WTC11 (cell line): Measurements from ENCODE around the gene SRMS. TPM values are rescaled to one million over a fixed set of nuclear protein-coding genes. Genes with fewer than 3 reads are reported as not detected.

Experiments
- ATAC-seq: fragments of 200-7000 bp; cut with Tn5 transposase; 2 replicates; pipeline ENCODE4 v1.10.0; 2021; ENCODE audit warnings: mild to moderate bottlenecking, moderate library complexity
- Bru-seq: library from RNA; stranded (reverse); fragments of 400-500 nt; gene quantifications from one replicate; lab custom pipeline; 2021; lab: Mats Ljungman, UMichigan
- CTCF ChIA-PET: fragments of 300-600 bp; sonication (Branson Sonifier 250); formaldehyde crosslinking; loops from one replicate; lab custom pipeline; 2021; ENCODE audit warnings: antibody characterized with exemption; lab: Charles Lee
- POLR2A ChIA-PET: fragments of 350-600 bp; sonication (Branson Sonifier 250); formaldehyde crosslinking; loops from one replicate; lab custom pipeline; 2021; ENCODE audit warnings: antibody characterized with exemption; lab: Charles Lee
- DNase-seq: peaks from one replicate; pipeline ENCODE4 v3.0.0; 2021; ENCODE audit warnings: low spot score
- H3K27ac Mint-ChIP-seq: 2 replicates; pipeline ENCODE4 v1.8.0; 2021; ENCODE audit warnings: mixed read lengths
- H3K27me3 Mint-ChIP-seq: 2 replicates; pipeline ENCODE4 v1.8.0; 2021; ENCODE audit warnings: low read depth, mild to moderate bottlenecking, moderate library complexity, mixed read lengths
- H3K36me3 Mint-ChIP-seq: 2 replicates; pipeline ENCODE4 v1.8.0; 2021; ENCODE audit warnings: mixed read lengths
- H3K4me1 Mint-ChIP-seq: 2 replicates; pipeline ENCODE4 v1.8.0; 2022; ENCODE audit warnings: mixed read lengths
- H3K4me3 Mint-ChIP-seq: 2 replicates; pipeline ENCODE4 v1.8.0; 2021; ENCODE audit warnings: mild to moderate bottlenecking, moderate library complexity, mixed read lengths
- H3K9me3 Mint-ChIP-seq: 2 replicates; pipeline ENCODE4 v1.8.0; 2021; ENCODE audit warnings: mixed read lengths
- AR ChIP-seq: fragments of 250-450 bp; sonication (Bioruptor Pico); IDR thresholded peaks from 2 replicates; pipeline ENCODE4 v1.9.0; 2021; ENCODE audit warnings: mild to moderate bottlenecking
- ATF6 ChIP-seq: sonication (generic); formaldehyde crosslinking; IDR thresholded peaks from 2 replicates; pipeline ENCODE4 v1.8.1; 2023; ENCODE audit warnings: mild to moderate bottlenecking, missing genetic modification reagents
- CREM ChIP-seq: sonication (generic); formaldehyde crosslinking; IDR thresholded peaks from 2 replicates; pipeline ENCODE4 v1.8.1; 2022; ENCODE audit warnings: mild to moderate bottlenecking, missing genetic modification reagents, moderate library complexity
- E2F5 ChIP-seq: sonication (generic); formaldehyde crosslinking; IDR thresholded peaks from 2 replicates; pipeline ENCODE4 v1.8.1; 2022; ENCODE audit warnings: mild to moderate bottlenecking, moderate library complexity, missing genetic modification reagents
- FOXP4 ChIP-seq: sonication (generic); formaldehyde crosslinking; IDR thresholded peaks from 2 replicates; pipeline ENCODE4 v1.8.0; 2022; ENCODE audit warnings: mild to moderate bottlenecking, missing genetic modification reagents
- HMGXB4 ChIP-seq: sonication (generic); formaldehyde crosslinking; IDR thresholded peaks from 2 replicates; pipeline ENCODE4 v1.8.1; 2023; ENCODE audit warnings: mild to moderate bottlenecking, moderate library complexity, missing genetic modification reagents
- MYBL2 ChIP-seq: sonication (generic); formaldehyde crosslinking; IDR thresholded peaks from 2 replicates; pipeline ENCODE4 v1.8.1; 2023; ENCODE audit warnings: mild to moderate bottlenecking, moderate library complexity, missing genetic modification reagents
- SMAD3 ChIP-seq: sonication (generic); formaldehyde crosslinking; IDR thresholded peaks from 2 replicates; pipeline ENCODE4 v1.8.0; 2022; ENCODE audit warnings: missing genetic modification reagents, mild to moderate bottlenecking, borderline replicate concordance
- SOX15 ChIP-seq: fragments of 250-450 bp; sonication (Bioruptor Pico); IDR thresholded peaks from 2 replicates; pipeline ENCODE4 v1.9.0; 2021; ENCODE audit warnings: mild to moderate bottlenecking
- STAT6 ChIP-seq: sonication (generic); formaldehyde crosslinking; conservative IDR thresholded peaks from 2 replicates; pipeline ENCODE4 v1.8.1; 2023; ENCODE audit warnings: mild to moderate bottlenecking, low read depth, missing genetic modification reagents, moderate library complexity
- ZBTB43 ChIP-seq: sonication (generic); formaldehyde crosslinking; IDR thresholded peaks from 2 replicates; pipeline ENCODE4 v1.8.1; 2023; ENCODE audit warnings: mild to moderate bottlenecking, missing genetic modification reagents
- long read RNA-seq, 3 experiments: library from RNA in 1 of 3; library from capped mRNA in 1 of 3; library from polyadenylated mRNA in 1 of 3; unstranded in 2 of 3; stranded (forward) in 1 of 3; transcript quantifications; one replicate each; pipeline ENCODE4 v2.0.0, GENCODE V29; 2021
- total RNA-seq: library from RNA; stranded (reverse); gene quantifications from 3 replicates; pipeline ENCODE4 v1.2.3, GENCODE V29; 2021

Gene SRMS
- 0.21 to 0.46 TPM (median 0.26 TPM) in 3 replicates for total RNA-seq
- percentile 14 among the genes with signal in this experiment for Bru-seq, nascent RNA
- long read RNA-seq, experiment 1 = 0 reads
- long read RNA-seq, experiment 2 = 0 reads
- long read RNA-seq, experiment 3 = 0 reads

GRCh38 chr20:63547725-63548480 lies at the start of gene SRMS:
Gene SRMS, minus strand, starts transcription at chr20:63547749. Its CDS starts 286 bp downstream, at chr20:63547463.
- Mint-ChIP-seq H3K4me3 (no peak within 1 kb of the TSS), H3K27ac (no peak within 1 kb of the TSS), H3K9me3 (no peaks in the 10 kb centered on the region), H3K27me3 (no peaks in the 10 kb centered on the region), H3K36me3 (no peaks in the 10 kb centered on the region), H3K4me1 (peaks cover 22% of the 10 kb centered on the region)
- CTCF ChIA-PET = interaction anchor here (0.5 to 3.4 kb wide), 5 partner anchors 11 to 150 kb away, joined by 3 to 48 read pairs (median 3); partner anchors contain the start of genes PTK6 and STMN3
- DNase-seq = peak; percentile 38
- peak; percentile 70 for ATAC-seq
- TF ChIP-seq CREM (CRISPR knock-in tag) (no peak), HMGXB4 (CRISPR knock-in tag) (0 out of 2 replicates have a peak, but pooled peaks have one; percentile 42), AR (CRISPR knock-in tag) (no peak), SMAD3 (CRISPR knock-in tag) (no peak), FOXP4 (no peak), E2F5 (CRISPR knock-in tag) (0 out of 2 replicates have a peak, but pooled peaks have one; percentile 30), ZBTB43 (no peak), STAT6 (CRISPR knock-in tag) (no peak), ATF6 (CRISPR knock-in tag) (no peak), MYBL2 (CRISPR knock-in tag) (no peak), SOX15 (CRISPR knock-in tag) (no peak)
- POLR2A ChIA-PET = no interaction called here
